ENCODE results near the gene PLCH1. TPM values are rescaled to one million over a fixed set of nuclear protein-coding genes. Genes with fewer than 3 reads are reported as not detected.

Gene PLCH1
- total and polyA plus RNA-seq, 2 of the 13 experiments (the other 11 are each of a cell fraction or from before 2014, with no cell fraction given): 2.0 to 3.0 TPM

DNA sequence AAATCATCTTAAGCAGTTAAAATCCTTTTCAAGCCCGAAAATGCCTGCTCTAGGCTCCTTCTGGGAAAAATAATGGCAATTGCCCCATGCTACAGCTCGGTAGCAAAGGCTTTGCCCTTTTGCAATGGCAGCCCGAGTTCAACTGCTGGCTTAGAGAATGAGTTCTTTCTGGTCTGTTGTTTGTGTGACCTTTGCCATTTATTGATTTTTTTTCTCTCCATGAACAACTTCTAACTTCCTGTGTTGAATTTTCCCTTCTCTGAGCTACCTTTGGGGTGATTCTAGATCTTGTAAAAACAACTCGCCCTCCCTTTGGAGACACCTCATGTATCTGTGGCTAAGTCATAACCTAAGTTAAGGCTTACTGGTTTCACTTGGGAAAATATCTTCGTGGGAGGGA is 139.3 kb downstream of the PLCH1 start (continued):
- TF ChIP-seq, protein P1, sequence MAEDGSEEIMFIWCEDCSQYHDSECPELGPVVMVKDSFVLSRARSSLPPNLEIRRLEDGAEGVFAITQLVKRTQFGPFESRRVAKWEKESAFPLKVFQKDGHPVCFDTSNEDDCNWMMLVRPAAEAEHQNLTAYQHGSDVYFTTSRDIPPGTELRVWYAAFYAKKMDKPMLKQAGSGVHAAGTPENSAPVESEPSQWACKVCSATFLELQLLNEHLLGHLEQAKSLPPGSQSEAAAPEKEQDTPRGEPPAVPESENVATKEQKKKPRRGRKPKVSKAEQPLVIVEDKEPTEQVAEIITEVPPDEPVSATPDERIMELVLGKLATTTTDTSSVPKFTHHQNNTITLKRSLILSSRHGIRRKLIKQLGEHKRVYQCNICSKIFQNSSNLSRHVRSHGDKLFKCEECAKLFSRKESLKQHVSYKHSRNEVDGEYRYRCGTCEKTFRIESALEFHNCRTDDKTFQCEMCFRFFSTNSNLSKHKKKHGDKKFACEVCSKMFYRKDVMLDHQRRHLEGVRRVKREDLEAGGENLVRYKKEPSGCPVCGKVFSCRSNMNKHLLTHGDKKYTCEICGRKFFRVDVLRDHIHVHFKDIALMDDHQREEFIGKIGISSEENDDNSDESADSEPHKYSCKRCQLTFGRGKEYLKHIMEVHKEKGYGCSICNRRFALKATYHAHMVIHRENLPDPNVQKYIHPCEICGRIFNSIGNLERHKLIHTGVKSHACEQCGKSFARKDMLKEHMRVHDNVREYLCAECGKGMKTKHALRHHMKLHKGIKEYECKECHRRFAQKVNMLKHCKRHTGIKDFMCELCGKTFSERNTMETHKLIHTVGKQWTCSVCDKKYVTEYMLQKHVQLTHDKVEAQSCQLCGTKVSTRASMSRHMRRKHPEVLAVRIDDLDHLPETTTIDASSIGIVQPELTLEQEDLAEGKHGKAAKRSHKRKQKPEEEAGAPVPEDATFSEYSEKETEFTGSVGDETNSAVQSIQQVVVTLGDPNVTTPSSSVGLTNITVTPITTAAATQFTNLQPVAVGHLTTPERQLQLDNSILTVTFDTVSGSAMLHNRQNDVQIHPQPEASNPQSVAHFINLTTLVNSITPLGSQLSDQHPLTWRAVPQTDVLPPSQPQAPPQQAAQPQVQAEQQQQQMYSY (CRISPR knock-in tag; IDR thresholded peaks at IDR 0.05): no peak
- TF ChIP-seq, protein P2, sequence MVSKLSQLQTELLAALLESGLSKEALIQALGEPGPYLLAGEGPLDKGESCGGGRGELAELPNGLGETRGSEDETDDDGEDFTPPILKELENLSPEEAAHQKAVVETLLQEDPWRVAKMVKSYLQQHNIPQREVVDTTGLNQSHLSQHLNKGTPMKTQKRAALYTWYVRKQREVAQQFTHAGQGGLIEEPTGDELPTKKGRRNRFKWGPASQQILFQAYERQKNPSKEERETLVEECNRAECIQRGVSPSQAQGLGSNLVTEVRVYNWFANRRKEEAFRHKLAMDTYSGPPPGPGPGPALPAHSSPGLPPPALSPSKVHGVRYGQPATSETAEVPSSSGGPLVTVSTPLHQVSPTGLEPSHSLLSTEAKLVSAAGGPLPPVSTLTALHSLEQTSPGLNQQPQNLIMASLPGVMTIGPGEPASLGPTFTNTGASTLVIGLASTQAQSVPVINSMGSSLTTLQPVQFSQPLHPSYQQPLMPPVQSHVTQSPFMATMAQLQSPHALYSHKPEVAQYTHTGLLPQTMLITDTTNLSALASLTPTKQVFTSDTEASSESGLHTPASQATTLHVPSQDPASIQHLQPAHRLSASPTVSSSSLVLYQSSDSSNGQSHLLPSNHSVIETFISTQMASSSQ (IDR thresholded peaks at IDR 0.05; ENCODE audit: low read depth): no peak
- TF ChIP-seq, protein P2 (CRISPR knock-in tag; IDR thresholded peaks at IDR 0.05; ENCODE audit: borderline replicate concordance): peak; percentile 38; the same call in 1 of the 2 replicates
- TF ChIP-seq HNRNPL (IDR thresholded peaks at IDR 0.05; ENCODE audit: low read depth, low read length) (no peak), SMAD3 (CRISPR knock-in tag; IDR thresholded peaks at IDR 0.05) (peak; percentile 88; the same call in 1 of the 2 replicates), MXD4 (CRISPR knock-in tag; IDR thresholded peaks at IDR 0.05) (no peak), ZSCAN30 (CRISPR knock-in tag; IDR thresholded peaks at IDR 0.05) (0 out of 2 replicates have a peak, but pooled peaks have one; percentile 39), MIER3 (CRISPR knock-in tag; IDR thresholded peaks at IDR 0.05; ENCODE audit: borderline replicate concordance) (0 out of 2 replicates have a peak, but pooled peaks have one; percentile 61), ZNF563 (CRISPR knock-in tag; IDR thresholded peaks at IDR 0.05) (no peak), ARID2 (CRISPR knock-in tag; IDR thresholded peaks at IDR 0.05; ENCODE audit: borderline replicate concordance) (no peak)
- TF ChIP-seq, protein P3, sequence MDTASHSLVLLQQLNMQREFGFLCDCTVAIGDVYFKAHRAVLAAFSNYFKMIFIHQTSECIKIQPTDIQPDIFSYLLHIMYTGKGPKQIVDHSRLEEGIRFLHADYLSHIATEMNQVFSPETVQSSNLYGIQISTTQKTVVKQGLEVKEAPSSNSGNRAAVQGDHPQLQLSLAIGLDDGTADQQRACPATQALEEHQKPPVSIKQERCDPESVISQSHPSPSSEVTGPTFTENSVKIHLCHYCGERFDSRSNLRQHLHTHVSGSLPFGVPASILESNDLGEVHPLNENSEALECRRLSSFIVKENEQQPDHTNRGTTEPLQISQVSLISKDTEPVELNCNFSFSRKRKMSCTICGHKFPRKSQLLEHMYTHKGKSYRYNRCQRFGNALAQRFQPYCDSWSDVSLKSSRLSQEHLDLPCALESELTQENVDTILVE (CRISPR knock-in tag; IDR thresholded peaks at IDR 0.05): peak; percentile 30; the same call in 1 of the 2 replicates
- TF ChIP-seq, protein P4, sequence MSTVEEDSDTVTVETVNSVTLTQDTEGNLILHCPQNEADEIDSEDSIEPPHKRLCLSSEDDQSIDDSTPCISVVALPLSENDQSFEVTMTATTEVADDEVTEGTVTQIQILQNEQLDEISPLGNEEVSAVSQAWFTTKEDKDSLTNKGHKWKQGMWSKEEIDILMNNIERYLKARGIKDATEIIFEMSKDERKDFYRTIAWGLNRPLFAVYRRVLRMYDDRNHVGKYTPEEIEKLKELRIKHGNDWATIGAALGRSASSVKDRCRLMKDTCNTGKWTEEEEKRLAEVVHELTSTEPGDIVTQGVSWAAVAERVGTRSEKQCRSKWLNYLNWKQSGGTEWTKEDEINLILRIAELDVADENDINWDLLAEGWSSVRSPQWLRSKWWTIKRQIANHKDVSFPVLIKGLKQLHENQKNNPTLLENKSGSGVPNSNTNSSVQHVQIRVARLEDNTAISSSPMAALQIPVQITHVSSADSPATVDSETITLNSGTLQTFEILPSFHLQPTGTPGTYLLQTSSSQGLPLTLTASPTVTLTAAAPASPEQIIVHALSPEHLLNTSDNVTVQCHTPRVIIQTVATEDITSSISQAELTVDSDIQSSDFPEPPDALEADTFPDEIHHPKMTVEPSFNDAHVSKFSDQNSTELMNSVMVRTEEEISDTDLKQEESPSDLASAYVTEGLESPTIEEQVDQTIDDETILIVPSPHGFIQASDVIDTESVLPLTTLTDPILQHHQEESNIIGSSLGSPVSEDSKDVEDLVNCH (CRISPR knock-in tag; IDR thresholded peaks at IDR 0.05): no peak
- TF ChIP-seq, protein P5, sequence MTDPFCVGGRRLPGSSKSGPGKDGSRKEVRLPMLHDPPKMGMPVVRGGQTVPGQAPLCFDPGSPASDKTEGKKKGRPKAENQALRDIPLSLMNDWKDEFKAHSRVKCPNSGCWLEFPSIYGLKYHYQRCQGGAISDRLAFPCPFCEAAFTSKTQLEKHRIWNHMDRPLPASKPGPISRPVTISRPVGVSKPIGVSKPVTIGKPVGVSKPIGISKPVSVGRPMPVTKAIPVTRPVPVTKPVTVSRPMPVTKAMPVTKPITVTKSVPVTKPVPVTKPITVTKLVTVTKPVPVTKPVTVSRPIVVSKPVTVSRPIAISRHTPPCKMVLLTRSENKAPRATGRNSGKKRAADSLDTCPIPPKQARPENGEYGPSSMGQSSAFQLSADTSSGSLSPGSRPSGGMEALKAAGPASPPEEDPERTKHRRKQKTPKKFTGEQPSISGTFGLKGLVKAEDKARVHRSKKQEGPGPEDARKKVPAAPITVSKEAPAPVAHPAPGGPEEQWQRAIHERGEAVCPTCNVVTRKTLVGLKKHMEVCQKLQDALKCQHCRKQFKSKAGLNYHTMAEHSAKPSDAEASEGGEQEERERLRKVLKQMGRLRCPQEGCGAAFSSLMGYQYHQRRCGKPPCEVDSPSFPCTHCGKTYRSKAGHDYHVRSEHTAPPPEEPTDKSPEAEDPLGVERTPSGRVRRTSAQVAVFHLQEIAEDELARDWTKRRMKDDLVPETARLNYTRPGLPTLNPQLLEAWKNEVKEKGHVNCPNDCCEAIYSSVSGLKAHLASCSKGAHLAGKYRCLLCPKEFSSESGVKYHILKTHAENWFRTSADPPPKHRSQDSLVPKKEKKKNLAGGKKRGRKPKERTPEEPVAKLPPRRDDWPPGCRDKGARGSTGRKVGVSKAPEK (CRISPR knock-in tag; IDR thresholded peaks at IDR 0.05; ENCODE audit: borderline replicate concordance): no peak
- TF ChIP-seq, protein P6, sequence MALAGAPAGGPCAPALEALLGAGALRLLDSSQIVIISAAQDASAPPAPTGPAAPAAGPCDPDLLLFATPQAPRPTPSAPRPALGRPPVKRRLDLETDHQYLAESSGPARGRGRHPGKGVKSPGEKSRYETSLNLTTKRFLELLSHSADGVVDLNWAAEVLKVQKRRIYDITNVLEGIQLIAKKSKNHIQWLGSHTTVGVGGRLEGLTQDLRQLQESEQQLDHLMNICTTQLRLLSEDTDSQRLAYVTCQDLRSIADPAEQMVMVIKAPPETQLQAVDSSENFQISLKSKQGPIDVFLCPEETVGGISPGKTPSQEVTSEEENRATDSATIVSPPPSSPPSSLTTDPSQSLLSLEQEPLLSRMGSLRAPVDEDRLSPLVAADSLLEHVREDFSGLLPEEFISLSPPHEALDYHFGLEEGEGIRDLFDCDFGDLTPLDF (CRISPR knock-in tag; IDR thresholded peaks at IDR 0.05): no peak

Data from HepG2 (cell line).